Esophagus muscularis mucosa (tissue), 4 donors: Measurements from ENCODE around the gene BRSK2. TPM values are rescaled to one million over a fixed set of nuclear protein-coding genes. Genes with fewer than 3 reads are reported as not detected.
"Not testable (repeated sequence)": the region's sequence is repeated elsewhere in the genome, so short reads cannot be mapped to it uniquely, and the experiment has no call there.

Experiments used
- DNase-seq: peaks from one replicate; pipeline ENCODE4 v3.0.0-alpha.2; 2017; ENCODE audit errors: extremely low spot score
- H3K27ac ChIP-seq, 4 donors: fragments of 200-600 bp; sonication (generic); replicated peaks in 1 of 4; 1 replicate in 3 of 4; 2 replicates in 1 of 4; pipeline ENCODE4 v1.5.1; 2016 to 2019; ENCODE audit warnings: mild to moderate bottlenecking in 1 of 4
- H3K27me3 ChIP-seq, 4 donors: fragments of 200-600 bp; sonication (generic); one replicate each; pipeline versions ENCODE4 v1.5.1 to v1.6.0; 2016 to 2019
- H3K36me3 ChIP-seq, 4 donors: fragments of 200-600 bp; sonication (generic); one replicate each; pipeline ENCODE4 v1.5.1; 2016 to 2019
- H3K4me1 ChIP-seq, 4 donors: fragments of 200-600 bp; sonication (generic); one replicate each; pipeline ENCODE4 v1.5.1; 2016 to 2019
- H3K4me3 ChIP-seq, 4 donors: fragments of 200-600 bp; sonication (generic); 1 replicate in 2 of 4; 2 replicates in 2 of 4; pipeline ENCODE4 v1.5.1; 2016 to 2019; ENCODE audit warnings: mild to moderate bottlenecking in 4 of 4, moderate library complexity in 1 of 4
- H3K9me3 ChIP-seq, 4 donors: fragments of 200-600 bp; sonication (generic); 1 replicate in 3 of 4; 2 replicates in 1 of 4; pipeline ENCODE4 v1.5.1; 2016 to 2019
- CTCF ChIP-seq, 3 experiments: fragments of 200-600 bp in 2 of 3; fragments of 450-650 bp in 1 of 3; sonication (generic) in 2 of 3; IDR thresholded peaks; one replicate each; pipeline ENCODE4 v1.5.1; 2017 to 2019; ENCODE audit warnings: antibody characterized with exemption in 3 of 3, mild to moderate bottlenecking in 2 of 3, moderate library complexity in 1 of 3
- EP300 ChIP-seq: sonication (generic); formaldehyde crosslinking; IDR thresholded peaks from one replicate; pipeline ENCODE4 v1.6.1; 2017; ENCODE audit warnings: antibody characterized with exemption
- POLR2A ChIP-seq: fragments of 450-650 bp; IDR thresholded peaks from one replicate; pipeline ENCODE4 v1.6.1; 2017; ENCODE audit warnings: antibody characterized with exemption, moderate library complexity, mild to moderate bottlenecking, low read depth
- POLR2AphosphoS5 ChIP-seq, 2 donors: sonication (generic); formaldehyde crosslinking; IDR thresholded peaks; one replicate each; pipeline ENCODE4 v1.6.1; 2017; ENCODE audit warnings: antibody characterized with exemption in 2 of 2
- WGBS: methylation state at CpG from one replicate; pipeline ENCODE4 v1.1.5; 2018; 5-methylcytosine and 5-hydroxymethylcytosine counted together
- intact Hi-C: fragments of 100-400 bp; cut with DNase I; formaldehyde crosslinking; loops from one replicate; pipeline ENCODE4 v1.15.1; 2023
- total RNA-seq, 4 donors: library from RNA; depleted of rRNA; stranded (reverse); fragments of >200 nt; gene quantifications; one replicate each; pipeline versions ENCODE4 v1.1.0 to v1.2.1, GENCODE V29; 2016

BRSK2 gene
- total RNA-seq, 4 donors from 2014 or later = 1.0 to 3.3 (median 2.8) TPM

GRCh38 chr11:1412377-1413095, 22.8 kb downstream of the BRSK2 start:
- Histone ChIP-seq H3K27ac (no peak overlapping the region), H3K4me1 (no peaks in the 10 kb centered on the region), H3K9me3 (peaks cover 0 to 18% (median 13%) of the 10 kb centered on the region in 4 donors), H3K27me3 (peaks cover 0 to 38% (median 0%) of the 10 kb centered on the region in 4 donors), H3K4me3 (no peak overlapping the region), H3K36me3 (no peaks in the 10 kb centered on the region)
- TF ChIP-seq EP300 (no peak), POLR2A (no peak), CTCF (IDR thresholded peaks at IDR 0.05) (no peak), POLR2AphosphoS5 (IDR thresholded peaks at IDR 0.05) (no peak)
- WGBS = 97% methylated on average over 13 of the region's 36 CpGs
- intact Hi-C loops = no loop called here
- DNase-seq = no peak

GRCh38 chr11:1414650-1415049, 24.9 kb downstream of the BRSK2 start:
- no peaks in the 10 kb centered on the region for H3K4me1 ChIP-seq
- H3K4me3 ChIP-seq = no peak overlapping the region
- no peak for TF ChIP-seq POLR2A
- no peak for TF ChIP-seq CTCF (IDR thresholded peaks at IDR 0.05)
- no peak for TF ChIP-seq POLR2AphosphoS5 (IDR thresholded peaks at IDR 0.05)
- TF ChIP-seq EP300 = no peak
- intact Hi-C loops = no loop called here
- no peak for DNase-seq
- peaks cover 0 to 24% (median 0%) of the 10 kb centered on the region in 4 donors for H3K27me3 ChIP-seq
- peaks cover 0 to 39% (median 33%) of the 10 kb centered on the region in 4 donors for H3K9me3 ChIP-seq
- WGBS = 92% methylated on average over 21 of the region's 22 CpGs
- H3K36me3 ChIP-seq = no peaks in the 10 kb centered on the region
- no peak overlapping the region for H3K27ac ChIP-seq

DNA sequence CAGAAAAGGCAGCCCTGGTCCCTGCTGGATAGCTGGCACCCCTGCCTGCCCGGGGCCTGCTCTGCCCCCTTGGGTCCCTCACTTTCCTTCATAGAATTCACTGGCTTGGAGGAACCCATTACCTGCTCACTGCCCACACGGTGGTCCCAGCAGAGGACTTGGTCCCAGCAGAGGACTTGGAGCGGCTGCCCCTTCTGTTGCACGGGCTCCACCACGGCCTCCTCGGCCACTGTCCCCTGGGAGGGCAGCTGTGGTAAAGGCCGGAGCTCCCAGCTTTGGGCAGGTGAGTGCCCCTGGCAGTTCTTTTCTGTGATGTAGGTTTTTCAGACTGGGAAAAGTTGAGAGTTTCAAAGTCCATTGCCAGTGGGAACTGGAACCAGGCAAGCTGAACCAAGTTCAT, 25.9 kb downstream of the BRSK2 start:
- DNase-seq = no peak
- TF ChIP-seq CTCF (IDR thresholded peaks at IDR 0.05) (no peak), EP300 (no peak), POLR2AphosphoS5 (IDR thresholded peaks at IDR 0.05) (no peak), POLR2A (no peak)
- peaks cover 0 to 18% (median 0%) of the 10 kb centered on the region in 4 donors for H3K27me3 ChIP-seq
- H3K4me3 ChIP-seq = no peak overlapping the region
- WGBS = 84% methylated on average over 7 of the region's 7 CpGs
- no peaks in the 10 kb centered on the region for H3K4me1 ChIP-seq
- intact Hi-C loops = no loop called here
- H3K36me3 ChIP-seq = no peaks in the 10 kb centered on the region
- H3K9me3 ChIP-seq = peaks cover 0 to 47% (median 40%) of the 10 kb centered on the region in 4 donors
- H3K27ac ChIP-seq = no peak overlapping the region

DNA sequence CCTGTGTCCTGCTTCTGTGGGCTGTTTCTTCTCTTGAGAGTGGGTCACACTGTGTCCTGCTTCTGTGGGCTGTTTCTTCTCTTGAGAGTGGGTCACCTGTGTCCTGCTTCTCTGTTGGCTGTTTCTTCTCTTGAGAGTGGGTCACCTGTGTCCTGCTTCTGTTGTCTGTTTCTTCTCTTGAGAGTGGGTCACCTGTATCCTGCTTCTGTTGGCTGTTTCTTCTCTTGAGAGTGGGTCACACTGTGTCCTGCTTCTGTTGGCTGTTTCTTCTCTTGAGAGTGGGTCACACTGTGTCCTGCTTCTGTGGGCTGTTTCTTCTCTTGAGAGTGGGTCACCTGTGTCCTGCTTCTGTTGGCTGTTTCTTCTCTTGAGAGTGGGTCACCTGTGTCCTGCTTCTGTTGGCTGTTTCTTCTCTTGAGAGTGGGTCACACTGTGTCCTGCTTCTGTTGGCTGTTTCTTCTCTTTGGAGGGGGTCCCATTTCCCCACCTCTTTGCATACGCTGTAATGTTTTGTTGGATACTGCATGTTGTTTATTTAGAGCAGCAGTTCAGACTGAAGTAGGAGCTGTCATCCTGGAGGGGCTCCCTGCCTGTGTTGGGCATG, 28.6 kb downstream of the BRSK2 start:
- H3K36me3 ChIP-seq, intact Hi-C loops, H3K4me3 ChIP-seq, H3K4me1 ChIP-seq, DNase-seq, H3K27ac ChIP-seq: not testable (repeated sequence)
- 100% methylated on average over 1 of the region's 1 CpG for WGBS
- Histone ChIP-seq H3K9me3 (peaks cover 0 to 47% (median 40%) of the 10 kb centered on the region in 4 donors), H3K27me3 (peaks cover 0 to 11% (median 0%) of the 10 kb centered on the region in 4 donors)

- H3K4me1 ChIP-seq = no peaks in the 10 kb centered on the region
- 88% methylated on average over 17 of the region's 17 CpGs for WGBS
- H3K27ac ChIP-seq = no peak overlapping the region
- H3K27me3 ChIP-seq = peaks cover 0 to 27% (median 4%) of the 10 kb centered on the region in 4 donors
- H3K9me3 ChIP-seq = peaks cover 0 to 47% (median 40%) of the 10 kb centered on the region in 4 donors
- no peak overlapping the region for H3K4me3 ChIP-seq
- no peak for DNase-seq
- intact Hi-C loops = no loop called here
- no peaks in the 10 kb centered on the region for H3K36me3 ChIP-seq
- TF ChIP-seq POLR2A = no peak
- no peak for TF ChIP-seq CTCF (IDR thresholded peaks at IDR 0.05)
- TF ChIP-seq POLR2AphosphoS5 (IDR thresholded peaks at IDR 0.05) = no peak
- no peak for TF ChIP-seq EP300
Observed at GRCh38 chr11:1419811-1420210, 30.1 kb downstream of the BRSK2 start.
